Measurements from ENCODE around the gene ACTG1.

ACTG1 gene

DNA sequence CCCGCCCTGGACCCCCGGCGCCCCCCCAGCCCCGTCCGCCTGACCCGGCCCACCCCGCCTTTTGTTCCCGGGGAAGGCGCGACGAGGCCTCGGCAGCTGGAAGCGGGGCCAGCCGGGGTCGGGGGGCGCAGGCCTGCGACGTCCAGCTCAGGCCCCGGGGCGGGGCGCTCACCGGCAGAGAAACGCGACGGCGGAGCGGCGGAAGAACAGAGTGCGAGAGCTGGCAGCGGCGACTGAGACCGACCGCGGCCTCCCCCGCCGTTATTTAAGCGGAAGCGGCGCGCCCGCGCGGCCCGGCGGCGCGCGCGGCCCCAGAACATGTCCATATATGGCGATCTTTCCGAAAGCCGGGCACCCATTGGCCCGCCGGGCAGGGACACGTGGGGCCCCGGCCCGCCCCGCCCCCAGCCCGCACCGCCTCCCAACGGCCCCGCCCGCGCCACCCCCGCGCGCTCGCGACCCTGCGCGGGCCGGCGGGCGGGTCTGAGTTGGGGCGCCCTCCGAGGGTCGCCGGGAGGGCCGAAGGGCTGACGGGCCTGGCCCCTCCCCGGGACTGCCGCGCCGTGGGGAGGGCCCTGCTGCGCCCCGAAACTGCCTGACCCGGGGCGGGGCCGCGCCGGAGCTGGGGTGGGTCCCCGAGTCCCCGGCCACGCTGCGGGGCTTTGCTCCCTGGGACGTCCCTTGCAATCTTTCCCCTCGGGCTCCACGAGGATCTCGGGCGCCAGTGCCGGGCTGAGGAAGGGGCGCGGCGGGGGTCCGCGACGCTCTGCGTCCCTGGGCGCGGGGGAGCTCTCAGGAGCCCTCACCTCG is at the start of gene ACTG1:
Gene ACTG1 (minus strand): TSS at position 238 of the 810 bp plus-strand sequence. CDS start 445 bp downstream, outside the sequence.
- DNase-seq (ENCODE audit: low spot score) = peak; percentile 92

DNA sequence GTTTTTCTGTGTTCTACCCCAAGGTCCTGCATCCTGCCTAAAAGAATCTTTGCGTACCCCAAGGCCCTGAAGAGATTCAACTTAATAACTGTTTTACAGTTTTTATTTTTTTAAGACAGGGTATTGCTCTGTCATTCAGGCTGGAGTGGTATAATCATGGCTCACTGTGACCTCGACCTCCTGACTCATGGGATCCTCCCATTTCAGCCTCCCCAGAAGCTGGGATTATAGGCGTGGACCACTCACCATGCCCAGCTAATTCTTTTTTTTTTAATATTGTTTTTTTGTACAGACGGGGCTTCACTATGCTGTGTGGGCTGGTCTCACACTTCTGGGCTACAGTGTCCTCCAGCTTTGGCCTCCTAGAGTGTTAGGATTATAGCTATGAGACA is 48.9 kb upstream of the ACTG1 start:
- no peak for DNase-seq (ENCODE audit: low spot score)

DNA sequence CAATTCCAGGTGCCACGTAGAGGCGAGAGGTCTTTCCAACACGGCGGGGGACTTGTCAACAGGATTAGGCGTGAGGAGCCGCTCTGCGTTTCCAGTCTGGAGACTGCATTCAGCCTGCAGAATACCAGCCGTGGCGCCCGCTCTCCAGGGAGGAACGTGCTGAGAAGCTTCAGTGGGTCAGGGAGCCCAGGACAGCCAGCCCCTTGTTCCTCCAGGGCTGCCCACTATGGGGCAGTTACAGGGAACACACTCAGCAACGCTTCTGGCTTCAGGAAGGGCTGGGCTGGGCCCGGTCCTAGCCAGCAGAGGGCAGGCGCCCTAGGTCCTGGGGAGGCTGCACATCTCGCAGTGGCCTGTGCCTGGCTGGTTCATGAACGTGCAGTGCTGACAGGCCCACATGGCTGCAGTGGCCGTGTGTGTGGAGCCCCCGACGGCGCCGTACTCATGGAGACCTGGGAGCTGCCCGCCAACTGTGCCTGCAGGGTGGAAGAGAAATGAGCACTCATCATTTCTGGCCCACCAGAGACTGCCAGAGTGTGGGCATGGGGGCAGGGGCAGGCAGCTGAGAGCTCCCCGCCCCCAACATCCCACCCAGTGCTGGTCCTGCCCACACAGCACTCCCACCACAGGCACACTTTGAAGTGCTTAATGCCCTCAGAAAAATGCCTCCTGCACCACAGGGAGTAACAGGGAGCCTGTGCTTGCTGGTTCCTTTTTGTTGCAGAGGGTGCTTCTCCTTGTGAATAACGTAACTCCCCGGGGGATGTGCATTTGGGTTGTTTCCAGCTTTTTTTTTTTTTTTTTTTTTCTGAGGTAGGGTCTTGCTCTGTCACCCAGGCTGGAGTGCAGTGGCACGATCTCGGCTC is 46.6 kb upstream of the ACTG1 start:
- DNase-seq (ENCODE audit: low spot score) = no peak

DNA sequence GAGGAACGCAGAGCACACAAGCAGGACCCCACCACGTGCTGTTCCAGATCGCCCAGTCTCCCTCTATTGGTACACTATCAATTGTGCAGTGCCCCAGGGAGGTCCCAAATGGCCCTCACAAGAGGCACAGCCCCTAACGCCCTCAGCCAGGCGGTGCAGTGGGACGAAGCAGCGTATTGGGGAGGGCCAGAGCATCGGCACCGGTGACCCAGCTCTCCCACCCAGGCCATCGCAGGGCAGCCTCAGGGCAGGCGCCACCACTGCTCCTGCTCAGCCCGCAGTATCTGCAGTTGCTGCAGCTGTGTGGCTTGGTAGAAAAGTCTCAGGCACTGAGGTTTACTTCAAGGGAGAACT is 45.5 kb upstream of the ACTG1 start:
- DNase-seq (ENCODE audit: low spot score) = no peak

DNA sequence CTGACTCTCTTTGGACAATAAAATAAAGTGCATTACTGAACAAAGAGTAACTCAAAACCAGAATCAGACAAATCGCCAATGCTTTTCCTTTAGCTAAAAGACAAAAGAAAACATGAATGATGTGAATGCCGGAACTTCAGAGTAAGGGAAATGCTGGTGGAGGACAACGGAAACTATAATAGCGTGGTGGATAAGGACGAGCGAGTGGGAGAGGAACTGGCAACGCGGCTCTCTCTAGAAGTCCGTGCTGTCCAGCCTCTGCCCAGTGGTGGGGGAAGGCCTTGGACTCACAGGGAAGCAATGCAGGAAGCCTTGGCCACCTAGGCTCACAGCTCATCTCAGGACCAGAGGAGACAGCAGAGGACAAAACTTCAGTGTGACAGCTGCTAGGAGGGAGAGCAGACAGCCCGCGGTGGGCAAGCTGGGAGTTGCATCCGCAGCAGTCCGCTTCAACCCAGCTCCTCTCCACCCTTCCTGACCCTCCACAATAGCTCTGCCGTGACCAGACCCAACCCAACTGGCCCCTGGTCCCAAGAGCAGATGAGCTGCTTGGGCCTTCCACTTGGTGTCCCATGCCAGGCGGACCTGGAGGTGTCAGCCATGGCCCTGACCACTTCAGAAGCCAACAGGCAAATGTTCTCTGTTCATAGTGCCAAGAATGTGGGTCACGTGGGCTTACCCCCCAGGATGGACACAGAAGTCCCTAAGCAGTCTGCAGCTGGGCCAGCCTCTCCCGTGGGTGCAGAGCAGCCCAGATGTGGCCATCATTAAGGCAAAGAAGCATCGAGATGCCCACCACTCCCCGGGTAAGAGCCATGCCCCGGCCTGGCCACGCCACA is 44.9 kb upstream of the ACTG1 start:
- no peak for DNase-seq (ENCODE audit: low spot score)

DNA sequence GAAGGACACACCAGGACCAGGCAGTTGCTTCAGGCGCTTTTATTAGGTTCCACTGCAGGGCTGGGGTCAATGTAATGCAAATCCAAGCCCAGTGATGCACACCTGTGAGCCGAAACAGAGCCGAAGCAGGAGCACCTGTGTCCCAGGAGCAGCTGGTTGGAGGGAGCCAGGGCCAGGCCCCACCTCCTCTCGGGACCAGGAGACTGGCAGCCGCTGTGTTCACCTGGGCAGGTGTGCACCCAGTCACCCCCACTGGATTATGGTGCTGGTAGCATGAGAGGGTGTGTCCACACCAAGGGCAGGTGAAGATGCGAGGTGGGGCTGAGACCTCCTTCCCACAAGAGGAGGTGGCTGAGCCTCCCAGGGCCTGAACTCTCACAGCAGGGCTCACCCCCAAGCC is 44.3 kb upstream of the ACTG1 start:
- no peak for DNase-seq (ENCODE audit: low spot score)

DNA sequence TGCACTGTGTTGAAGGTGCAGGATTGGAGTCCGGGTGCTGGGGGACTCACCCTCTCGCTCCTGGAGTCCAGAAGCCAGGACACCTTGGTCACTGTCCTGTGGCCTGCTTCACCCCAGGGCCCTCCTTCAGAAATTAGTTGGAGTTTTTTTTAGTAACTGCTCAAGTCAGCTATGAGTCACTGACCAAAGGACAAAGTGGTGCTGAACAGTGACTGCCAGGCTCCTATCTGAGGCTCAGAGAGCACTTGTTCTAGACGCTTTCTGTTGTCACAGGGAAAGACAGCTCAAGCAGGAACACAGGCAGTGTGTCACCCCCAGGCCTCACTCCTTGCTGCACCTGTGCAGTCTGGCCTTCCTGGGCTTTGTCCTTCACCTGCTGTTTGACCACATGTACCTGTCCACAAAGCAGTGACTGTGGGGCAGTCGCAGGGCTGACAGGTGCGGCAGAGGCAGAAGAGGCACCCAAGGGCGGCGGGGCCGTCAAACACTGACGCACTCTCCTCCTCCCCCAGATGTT is 43.6 kb upstream of the ACTG1 start:
- DNase-seq (ENCODE audit: low spot score) = no peak

DNA sequence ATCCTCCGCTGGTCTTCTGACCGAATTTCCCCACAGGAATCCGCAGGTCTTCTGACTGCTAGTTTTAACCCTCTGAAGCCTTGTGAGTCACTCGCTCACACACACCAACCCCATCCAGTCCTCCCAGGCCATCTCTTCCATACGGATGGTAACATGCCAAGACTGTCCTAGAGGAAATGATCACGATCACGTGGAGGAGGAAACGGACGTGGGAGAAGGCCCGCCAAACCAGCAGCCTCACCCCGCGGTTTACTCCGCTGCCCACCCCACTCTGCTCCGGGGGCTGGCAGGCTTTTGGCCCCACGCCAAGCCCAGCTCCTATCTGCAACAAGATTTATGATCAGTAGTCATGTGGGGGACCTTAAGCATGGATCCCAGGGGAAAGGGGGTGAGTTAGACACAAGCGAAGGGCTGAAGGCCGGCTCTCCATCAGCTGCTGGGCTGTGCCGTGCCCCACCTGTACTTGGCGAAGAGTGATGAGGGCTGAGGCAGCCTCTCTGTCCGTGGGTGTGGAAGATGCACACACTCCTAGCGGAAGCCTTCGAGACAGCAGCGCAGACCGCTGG is 41.1 kb upstream of the ACTG1 start:
- DNase-seq (ENCODE audit: low spot score) = no peak

DNA sequence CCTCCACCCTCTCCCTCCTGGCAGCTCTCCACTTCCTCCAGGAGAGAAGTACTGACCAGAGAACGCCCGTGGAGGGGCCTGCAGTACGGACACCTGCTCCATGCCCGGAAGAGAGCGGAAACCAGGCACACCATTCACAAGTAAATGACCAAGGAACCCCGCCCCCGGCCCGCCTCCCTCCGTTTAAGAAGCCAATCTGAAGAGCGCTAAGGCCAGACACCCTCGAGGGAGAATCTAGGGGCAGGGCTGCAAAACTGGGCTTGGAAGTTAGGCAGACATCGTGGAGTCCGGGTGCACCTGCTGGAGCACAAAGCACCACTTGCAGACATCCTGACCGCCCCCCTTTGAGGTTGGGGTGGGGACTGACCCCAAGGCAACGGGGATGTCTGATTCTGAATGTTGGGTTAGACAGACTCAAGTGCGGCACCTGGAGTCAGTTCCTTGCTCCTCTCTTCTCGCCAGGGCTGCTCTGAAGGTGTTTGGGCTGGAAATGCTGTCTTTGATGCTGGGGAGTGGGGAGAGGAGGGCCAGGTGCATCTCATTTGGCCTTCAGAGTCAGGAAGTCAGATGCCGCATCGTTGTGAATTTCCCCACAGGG is 40.5 kb upstream of the ACTG1 start:
- peak; percentile 94 for DNase-seq (ENCODE audit: low spot score)

DNA sequence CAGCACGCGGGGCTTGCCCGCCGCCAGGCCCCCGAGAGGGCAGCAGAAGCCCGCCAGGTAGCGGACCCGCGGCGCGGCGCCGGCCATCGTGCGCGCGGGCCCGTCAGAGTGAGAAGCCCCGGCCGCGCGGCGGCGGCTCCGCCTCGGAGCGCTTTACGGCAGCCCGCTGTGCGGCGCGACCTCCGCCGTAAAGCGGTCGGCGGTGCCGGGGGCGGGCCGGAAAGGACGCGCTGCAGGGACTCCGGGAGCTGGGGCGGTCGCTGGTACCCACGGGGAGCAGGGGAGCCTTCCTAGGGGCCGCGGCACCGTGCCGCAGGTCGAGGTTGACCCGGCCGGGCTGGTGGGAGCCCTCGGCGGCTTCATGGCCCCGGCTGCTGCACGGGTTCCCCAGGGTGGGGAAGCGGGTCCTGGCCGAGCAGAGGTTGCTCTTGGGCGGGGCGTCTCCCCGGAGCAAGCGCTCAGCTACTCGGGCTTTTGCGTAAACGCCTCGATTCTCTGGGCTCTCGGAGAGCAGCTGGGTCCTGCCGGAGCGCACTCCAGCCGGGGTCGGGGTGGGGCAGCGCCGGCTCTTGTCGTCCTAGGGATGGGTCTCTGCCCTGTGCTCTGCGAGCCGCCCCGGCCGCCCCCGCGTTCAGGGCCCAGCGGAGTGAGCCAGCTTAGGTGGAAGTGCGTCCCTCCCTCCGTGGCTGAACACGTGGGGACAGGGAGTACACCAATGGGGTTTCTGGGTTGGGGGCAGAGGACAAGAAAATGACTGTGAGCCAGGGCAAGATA is 39.8 kb upstream of the ACTG1 start, which contains the start of gene FAAP100:
Gene FAAP100 (minus strand): TSS at position 110 of the 774 bp plus-strand sequence. CDS start 23 bp downstream, at position 87.
- peak; percentile 87 for DNase-seq (ENCODE audit: low spot score)

DNA sequence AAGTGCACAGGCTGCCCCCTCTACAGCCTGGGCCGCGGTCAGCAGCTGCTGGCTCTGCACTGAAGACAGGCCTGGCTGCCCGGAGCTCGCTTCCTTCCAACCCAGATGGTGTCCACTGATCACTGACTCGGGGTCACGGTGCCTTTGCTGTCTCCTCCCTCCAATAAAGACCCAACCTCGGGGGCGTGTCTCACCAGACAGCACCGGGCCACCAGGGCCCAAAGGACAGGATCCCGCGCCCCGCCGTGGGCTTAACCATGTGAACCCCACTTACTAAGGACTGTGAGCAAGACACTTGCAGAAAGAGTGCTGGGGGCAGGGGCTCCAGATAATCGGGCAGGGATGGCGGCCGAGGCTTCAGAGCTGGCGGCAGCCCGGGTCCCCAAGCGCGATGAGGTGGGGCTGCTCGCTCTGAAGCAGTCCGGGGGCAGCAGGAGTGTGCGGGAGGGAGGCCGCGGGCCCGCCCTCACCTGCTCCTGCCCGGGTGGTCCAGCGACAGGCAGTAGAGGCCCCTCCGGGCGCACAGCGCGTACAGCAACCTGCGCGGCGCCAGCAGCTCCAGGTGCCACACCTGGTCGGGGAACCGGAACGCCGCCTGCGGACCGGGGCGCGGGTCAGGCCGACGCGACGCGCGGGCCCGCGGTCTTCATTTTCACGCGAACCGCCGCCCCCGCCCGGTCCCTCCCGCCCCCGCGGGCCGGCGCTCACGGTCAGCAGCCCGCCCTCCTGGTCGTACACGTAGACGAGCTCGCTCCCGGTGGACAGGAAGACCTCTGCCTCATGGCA is 39.1 kb upstream of the ACTG1 start:
- DNase-seq (ENCODE audit: low spot score) = peak; percentile 35

DNA sequence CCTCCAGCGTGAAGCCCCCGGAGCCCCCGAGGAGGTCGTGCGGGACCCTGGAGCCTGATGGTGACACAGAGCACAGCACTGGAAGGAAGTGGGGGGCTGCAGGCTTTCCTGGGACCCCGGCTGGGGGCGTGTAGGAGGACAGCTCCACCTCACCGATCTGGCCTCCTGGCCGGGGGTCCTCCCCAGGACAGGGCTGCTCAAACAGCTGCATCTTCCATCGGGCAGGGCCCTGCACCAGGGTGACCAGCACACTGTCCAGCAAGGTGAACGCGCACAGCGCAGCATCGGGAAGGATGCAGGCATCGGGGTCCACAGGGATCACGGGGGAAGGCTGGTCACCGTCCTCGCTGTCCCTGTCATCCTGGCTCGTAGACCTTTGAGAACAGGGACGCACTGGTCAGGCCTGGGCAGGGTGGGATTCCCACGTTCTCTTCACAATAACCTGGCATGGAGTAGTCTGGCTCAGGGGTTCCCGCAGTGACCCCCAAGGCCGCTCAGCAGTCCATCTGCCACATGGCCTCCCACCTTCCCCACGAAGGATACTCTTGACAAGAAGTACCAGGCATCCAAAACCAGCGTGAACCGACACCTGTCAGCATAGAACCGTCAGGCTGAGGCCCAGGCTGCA is 38.3 kb upstream of the ACTG1 start:
- DNase-seq (ENCODE audit: low spot score) = no peak

DNA sequence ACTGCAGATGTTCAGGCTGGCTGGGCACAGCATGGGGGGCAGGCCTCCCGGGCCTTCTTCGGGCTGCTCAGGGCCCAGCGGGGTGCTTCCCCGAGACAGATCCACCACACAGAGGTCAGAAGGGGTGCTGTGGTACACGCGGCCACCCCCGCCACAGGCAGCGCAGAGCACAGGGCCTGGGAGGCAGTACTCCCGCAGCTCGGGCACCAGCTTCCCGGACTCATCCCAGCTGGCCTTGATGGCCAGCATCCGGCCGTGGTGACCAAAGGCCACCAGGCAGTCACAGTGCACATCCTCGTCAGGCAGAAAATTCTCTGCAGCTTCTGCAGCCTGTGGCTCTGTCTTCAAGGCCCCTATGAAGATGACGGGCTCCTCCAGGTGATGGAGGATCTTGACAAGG is 37.7 kb upstream of the ACTG1 start:
- no peak for DNase-seq (ENCODE audit: low spot score)

DNA sequence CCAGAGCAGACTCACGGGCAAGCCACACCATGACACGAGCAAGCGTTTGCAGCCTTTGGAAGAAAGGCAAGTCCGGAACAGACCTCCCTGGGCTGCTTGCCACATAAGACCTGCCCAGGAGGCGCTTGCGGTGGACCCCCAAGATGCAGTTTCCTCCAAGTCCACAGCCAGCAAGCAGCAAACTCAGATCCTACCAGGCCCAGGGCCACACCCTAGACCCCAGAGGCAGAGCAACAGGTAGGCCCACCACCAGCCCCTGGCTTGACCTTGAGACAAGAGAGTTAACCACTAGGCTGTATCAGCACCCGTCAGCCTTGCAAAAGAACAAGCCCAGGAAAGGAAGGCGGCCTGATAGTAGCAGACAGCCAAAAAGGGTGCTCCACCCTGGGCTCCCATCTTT is 37.2 kb upstream of the ACTG1 start:
- no peak for DNase-seq (ENCODE audit: low spot score)

DNA sequence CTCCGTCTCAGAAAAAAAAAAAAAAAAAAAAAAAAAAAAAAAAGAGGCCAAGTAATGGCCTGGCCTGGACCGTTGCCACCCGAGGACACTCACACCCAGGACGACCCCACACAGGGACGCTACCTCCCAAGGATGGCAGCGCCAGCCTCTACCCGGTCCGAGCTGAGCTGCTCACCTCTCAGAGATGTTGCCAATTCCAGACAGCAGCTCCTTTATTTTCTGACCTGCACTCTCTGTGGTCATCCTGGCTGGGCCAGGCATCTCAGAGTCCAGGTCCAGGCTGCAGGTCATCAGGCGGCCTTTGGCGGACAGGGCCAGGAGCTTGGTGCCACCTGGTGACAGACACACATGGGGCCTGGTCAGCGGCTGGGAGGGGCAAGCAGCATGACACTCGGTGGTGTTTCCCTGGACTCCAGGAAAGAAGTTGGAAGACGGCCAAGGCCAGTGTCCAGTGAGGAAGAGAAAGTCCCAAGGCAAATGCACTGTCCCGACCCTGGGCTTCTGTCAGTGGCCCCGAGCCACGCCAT is 36.5 kb upstream of the ACTG1 start:
- no peak for DNase-seq (ENCODE audit: low spot score)

DNA sequence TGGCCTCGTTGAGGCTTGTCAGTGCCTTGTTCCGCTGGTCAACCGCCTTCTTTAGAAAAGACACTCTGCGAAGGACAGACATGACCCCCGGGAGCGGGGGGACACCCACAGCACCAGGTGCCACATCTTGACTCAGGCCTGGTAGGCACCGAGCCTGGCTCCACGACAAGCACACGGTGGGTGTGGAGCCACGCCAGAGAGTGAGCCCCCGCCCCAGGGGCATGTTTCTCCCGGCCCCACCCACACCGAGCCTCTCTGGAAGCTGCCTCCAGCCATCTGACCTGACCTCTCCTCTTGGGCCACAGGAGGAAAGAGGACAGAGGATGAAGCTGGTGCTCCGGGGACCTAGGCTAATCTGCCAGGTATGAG is 35.0 kb upstream of the ACTG1 start:
- DNase-seq (ENCODE audit: low spot score) = no peak

DNA sequence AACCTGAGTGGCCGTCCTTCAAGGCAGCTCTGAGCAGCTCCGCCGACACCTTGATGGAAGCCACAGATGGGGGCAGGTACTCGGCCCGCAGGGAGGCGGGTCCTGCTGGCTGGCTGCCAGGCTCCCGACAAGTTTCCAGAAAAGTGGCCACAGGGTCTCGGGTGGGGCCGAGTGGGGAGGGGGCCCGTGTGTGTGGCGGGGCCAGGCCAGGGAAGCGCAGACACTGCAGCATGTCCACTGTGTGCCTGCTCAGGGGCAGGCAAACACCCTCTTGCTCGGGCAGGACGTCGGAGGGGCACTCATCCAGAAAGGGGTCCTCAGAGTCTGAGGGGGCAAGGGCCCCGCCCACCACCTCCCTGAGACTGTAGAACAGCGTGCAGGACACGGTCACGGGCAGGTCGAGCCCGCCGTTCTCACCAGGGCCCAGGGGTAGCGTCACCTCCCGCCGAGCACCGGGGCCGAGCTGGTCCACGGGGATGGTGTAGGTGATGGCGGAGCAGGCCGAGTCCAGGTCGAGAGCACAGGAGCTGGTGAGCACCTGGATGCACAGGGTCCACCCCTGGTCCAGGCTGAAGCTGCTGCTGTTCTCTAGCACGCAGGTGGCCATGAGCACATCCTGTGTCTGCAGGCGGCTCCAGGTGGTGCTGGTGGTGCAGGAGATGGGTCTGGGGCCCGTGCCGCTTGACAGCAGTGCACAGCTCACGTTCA is 34.5 kb upstream of the ACTG1 start:
- no peak for DNase-seq (ENCODE audit: low spot score)
